Activated CD8-positive, alpha-beta memory T cell treated with anti-CD3 and anti-CD28 coated beads, Interleukin-2, amount 50 U/mL, for 48 hours (primary cell): ENCODE results near the gene BCKDHA.
A peak's percentile ranks its signal among the peaks of the same experiment; 100 is the strongest.
"Not testable (repeated sequence)": the region's sequence is repeated elsewhere in the genome, so short reads cannot be mapped to it uniquely, and the experiment has no call there.

ENCODE experiments used
- DNase-seq: peaks from one replicate; pipeline ENCODE4 v3.0.0-alpha.2; 2020

The BCKDHA gene

DNA sequence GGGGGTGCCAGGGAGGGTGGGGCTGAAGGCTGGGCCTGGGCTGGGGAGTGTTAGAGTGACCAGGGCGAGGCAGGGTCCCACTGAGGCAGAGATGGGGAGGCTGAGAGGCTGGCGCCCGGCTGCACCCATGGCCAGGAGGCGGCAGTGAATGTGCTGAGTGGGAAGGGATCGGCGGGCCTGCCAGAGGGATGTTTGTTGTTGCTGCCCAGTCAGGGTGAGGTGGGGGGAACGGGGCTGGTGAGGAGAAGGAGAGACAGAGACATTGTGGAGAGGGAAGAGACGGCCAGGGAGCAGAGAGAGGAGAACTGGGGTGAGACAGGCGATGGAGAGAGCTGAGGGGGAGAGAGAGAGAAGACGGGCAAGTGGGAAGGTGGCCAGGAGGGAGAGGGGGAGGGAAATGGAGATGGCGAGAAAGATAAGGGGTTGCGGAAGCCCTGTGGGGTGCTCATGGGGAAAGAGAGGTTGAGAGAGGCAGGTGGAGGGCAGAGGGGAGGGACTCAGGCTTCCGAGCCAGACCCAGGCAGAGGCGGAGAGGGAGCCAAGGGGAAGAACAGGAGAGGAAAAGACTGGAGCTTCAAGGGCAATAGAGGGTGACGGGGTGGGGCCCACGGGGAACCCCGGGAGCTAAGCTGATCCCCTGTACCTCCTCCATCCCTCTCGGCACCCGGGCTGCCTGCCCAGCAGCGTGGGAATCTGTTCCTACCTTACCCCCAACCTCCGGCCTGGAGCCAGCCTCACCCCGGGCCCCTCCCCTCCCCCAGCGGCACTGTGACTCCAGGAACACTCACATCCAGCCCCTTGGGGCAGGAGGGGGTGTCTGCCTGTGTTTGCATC lies 30.2 kb downstream of the BCKDHA start:
- DNase-seq = peak; percentile 61

DNA sequence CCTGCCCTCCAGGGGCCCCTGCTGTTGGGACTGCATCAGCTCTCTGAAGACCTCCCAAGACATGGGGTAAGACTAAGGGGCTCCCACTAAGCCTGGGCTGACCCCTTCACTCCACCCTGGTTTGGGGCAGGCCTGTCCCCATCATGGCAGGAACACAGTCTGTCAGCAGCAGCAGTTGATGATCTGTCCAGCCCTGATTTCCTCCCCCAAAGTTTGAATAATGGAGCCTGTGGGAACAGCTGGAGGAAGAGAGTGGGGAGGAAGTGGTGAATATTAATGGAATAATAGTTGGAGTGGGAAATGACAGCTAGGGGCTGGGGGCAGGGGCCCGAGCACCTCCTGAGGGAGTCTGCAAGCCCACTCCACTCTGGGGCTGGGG lies 30.9 kb downstream of the BCKDHA start:
- DNase-seq = no peak

DNA sequence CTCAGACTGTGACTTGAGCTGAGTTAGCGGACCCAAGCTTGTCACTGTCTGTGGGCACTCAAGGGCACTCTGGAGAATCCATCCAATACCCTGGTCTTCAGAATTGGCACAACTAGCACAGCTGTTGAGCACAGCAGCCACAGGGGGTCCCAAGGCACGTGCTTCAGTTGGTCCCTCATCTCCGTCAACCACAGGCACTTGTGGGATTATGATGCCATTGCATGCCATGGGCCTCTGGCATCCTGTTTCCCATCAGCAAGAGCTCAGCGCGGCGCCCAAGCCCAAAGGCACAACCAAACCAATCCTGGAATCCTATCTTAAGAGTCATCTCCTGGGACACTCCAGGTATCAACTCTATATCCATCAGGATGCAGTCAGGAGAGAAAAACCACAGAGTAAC lies 33.3 kb downstream of the BCKDHA start:
- DNase-seq = no peak

DNA sequence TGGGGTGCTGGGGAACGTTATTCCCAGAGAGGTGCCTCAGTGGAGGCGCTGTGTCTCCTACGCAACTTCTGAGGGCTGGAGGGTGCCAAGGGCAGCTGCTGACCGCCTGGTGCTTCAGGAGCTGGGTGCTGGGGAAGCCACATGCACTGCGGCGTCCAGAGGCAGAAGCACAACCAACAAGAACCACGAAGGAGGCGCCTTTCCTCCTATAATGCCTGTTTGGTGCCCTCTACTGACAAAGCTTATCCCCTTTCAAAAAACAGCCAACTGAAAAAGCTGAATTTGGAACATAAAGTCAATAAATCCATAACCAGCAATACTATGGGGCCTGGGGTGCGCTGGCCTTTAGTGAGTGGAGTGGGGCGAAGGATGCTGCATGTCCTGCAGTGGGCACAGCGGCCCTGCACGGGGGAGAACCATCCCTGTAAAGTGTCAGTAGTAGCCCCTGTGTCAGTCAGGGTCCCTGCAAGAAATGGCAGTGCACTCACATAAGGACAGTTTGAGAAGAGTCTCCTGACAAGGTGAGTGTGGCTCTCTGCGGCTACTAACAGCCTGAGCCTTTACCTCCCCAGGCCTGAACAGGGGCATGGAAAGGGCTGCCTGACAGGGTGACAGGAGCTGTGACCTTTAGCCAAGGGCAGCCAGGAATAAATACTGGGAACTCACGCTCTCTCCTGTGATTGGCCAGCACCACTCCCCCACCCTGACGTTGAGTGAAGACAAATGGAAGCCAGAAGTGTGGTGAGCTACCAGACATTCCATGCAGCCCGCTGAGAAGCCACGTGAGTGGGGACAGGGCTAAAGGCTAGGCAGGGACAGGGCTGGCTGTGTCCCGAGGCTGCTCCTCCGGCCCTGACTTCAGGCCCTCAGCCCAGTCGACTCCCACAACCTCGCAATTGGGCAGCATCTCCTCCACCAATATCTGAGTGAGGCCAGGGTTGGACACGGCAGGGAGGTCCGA lies 34.1 kb downstream of the BCKDHA start:
- DNase-seq = no peak

DNA sequence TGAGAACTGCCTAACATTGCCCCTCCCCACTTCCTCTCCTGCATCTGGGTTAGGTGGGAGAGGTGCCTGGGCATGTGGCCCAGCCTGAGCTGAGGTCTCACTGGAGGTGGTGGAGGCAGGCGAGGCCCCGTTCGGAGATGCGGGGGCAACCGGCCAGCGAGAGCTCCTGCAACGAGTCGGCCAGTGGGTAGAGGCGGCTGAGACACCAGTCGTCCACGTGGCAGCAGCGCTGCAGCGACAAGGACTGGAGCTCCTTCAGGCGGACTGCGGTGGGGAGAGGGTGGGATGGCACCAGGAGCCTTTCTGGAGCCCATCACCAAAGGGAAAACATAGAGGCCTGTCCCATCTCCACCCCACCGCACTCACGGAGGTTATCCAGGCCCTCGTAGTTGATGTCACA lies 35.6 kb downstream of the BCKDHA start:
- DNase-seq = no peak

DNA sequence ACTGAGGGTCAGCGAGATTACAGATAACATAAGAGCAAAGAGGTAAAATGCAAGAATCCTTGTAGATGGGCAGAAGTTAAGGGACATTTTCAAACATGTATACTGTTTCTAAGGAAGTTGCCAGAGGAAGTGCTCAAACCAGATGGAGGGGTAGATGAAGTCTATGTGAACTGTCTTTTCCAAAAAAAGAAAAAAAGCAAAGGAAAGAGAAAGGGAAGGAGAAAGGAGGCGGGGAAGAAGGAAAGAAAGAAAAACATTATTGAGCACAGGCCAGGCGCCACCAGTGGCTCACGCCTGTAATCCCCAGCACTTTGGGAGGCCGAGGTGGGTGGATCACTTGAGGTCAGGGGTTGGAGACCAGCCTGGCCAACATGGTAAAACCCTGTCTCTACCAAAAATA lies 36.8 kb downstream of the BCKDHA start:
- no peak for DNase-seq

DNA sequence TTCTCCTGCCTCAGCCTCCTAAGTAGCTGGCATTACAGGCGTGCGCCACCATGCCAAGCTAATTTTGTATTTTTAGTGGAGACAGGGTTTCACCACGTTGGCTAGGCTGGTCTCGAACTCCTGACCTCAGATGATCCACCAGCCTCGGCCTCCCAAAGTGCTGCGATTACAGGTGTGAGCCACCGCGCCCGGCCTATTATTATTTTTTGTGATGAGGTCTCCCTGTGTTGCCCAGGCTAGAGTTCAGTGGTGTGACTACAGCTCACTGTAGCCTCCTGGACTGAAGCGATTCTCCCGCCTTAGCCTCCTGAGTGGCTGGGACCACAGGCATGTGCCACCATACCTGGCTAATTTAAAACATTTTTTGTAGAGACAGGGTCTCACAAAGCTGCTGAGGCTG lies 37.8 kb downstream of the BCKDHA start:
- not testable (repeated sequence) for DNase-seq

DNA sequence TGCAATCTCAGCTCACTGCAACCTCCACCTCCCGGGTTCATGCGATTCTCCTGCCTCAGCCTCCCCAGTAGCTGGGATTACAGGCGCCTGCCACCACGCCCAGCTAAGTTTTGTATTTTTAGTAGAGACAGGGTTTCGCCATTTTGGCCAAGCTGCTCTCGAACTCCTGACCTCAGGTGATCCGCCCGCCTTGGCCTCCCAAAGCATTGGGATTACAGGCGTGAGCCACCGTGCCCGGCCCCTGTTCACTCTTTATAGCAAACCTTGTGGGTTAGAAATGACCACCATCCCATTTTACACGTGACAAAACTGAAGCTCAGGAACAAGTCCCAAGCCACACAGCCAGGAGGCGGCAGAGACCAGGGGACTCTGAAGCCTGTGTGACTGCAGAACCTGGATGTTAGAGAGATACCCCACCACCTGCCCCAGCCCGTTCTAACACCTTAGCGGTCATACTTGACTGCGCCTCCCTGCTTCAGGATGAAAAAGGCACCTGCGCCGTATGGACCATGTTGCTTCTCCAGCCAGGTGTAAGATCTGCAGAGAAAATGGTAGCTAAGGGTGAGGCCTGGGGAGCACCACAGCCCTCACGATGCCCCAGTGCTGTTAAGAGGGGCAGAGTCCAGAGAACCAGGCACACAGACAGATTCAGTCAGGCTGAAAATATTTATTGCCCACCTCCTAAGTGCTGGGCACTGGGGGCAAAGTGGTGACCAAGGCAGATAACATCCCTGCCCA lies 38.5 kb downstream of the BCKDHA start:
- no peak for DNase-seq

DNA sequence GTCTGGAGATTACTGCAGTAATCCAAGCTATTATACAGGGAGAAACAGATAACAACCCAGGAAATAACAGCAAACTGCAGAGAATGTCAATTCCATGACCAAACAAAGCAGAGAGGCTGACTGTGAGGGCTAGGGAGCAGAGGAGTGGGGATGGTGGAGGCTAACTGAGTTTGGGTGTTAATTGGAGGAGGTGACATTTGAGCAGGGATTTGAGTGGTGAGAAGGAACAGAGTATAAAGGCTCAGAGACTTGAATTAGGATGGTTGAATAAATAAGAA lies 39.0 kb downstream of the BCKDHA start:
- no peak for DNase-seq

DNA sequence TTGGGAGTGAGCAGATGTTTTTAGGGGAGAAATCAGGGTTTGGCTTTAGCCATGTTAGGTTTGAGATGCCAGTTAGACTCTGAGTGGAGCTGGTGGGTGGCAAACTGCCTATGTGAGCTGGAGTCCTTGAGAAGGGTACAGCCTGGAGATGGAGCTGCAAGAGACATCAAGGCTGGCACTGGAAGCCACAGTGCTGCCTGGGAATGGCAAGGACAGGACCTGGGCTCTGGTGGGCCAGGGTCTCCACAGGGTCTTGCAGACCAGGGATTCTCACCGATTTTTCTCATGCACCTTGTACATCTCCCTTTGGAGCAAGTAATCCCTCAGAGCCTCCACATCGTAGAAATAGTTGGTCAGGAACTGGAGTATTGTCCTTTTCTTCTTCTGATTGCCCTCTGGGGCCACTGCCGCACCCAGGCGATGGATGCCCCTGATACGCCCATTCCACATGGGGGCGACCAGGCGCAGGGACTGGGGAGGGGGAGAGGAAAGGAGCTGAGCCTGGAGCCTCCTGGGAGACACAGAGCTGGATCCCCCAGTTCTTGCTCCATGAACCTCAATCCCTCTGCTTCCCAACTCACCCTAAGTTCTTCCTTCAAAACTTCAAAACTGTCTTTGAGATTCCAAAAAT lies 40.4 kb downstream of the BCKDHA start:
- no peak for DNase-seq

DNA sequence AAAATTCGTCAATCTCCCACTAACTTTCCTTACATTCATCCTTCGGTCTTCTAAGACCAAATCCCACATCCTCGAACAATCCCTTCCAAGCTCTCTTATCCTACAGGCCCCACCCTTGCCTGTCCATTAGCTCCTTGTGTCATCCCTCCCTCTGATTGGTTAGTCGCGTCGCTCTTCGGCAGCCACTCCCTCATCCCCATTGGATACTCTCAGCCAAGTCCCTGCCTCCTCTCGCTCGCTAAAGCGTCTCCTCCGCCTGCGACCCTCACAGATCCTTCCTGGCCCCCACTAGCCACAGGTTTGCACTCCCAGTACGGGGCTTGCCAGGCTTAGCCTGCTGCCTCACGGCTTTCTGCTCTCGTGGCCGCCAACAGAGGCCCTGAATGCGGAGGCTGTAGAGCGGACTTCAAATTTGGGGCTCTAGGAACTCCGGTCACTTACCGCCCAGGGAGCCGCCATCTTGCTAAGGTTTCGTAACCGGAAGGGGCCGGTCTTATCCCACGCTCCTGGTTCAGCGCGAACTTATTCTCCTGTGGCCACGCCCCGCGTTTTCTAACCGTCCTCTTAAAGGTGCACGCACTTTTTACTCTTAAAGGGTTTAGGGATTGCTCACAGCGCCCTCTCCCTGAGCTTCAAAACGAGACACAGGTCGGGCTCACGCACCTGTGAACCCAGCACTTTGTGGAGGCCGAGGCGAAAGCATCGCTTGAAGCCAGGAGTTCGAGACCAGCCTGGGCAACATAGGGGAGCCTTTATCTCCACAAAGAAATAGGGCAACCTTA lies 42.0 kb downstream of the BCKDHA start, which contains the start of gene DMAC2:
DMAC2 (minus strand) TSS at position 472 of the 782 bp plus-strand sequence; CDS start at position 459, 13 bp downstream.
- peak; percentile 92 for DNase-seq

DNA sequence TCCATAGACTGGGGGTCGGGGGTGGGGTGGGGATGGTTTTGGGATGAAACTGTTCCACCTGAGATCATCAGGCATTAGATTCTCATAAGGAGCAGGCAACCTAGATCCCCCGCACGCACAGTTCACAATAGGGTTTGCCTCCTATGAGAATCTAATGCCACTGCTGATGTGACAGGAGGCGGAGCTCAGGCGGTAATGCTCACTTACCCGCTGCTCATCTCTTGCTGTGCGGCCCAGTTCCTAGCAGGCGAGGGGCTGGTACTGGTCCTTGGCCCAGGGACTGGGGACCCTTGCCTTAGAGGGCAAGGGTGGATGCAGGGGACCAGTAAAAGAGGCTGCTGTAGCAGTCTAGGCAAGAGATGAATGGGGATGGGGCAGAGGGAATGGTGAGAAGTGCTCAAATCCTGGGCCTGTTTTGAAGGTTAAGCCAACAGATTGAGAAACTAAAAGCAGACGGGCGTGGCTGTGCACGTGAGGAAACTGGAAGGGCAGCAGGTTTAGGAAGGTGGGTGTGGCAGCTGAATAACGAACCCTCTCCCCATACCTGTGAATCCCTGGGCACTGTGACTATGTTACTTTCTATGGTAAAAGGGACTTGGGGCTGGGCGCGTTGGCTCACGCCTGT lies 43.8 kb downstream of the BCKDHA start:
- peak; percentile 47 for DNase-seq

DNA sequence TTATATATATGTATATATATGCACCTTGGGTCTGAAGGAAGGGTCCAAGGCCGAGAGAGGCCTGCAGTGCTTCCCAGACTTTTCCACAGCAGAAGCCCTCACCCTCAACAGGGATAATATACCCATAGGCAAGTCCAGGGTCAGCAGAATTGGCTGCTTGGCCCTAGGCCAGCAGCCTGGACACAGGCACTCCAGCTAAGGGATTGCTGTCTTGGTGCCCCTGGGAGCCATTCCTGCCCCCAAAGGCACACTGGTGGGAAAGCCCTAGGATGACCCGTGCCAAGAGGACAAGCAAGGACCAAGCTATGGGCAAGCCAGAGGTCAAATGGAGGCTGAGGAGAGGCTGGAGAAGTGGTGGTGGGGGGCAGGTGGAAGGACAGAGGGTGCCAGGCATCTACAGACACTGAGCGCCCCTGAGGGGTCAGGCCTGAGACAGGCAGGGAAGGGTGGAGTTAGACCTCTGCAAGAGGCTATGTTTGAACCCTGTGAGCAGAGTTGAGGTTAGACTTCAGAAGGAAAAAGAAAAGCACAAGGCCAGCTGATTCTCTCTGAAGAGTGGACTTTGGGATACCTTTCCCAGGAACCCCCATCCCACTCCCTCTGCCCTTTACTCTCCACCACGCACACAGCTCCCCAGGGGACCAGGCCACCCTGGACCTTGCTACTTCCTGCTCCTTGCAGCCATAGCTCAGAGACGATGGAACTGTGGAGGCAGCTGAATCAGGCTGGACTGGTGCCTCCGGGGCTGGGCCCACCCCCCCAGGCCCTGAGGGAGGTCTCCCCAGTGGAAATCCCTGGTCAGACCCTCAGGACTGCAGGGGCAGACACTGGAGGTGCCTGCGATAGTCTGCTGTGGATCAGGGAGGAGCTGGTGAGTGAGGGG lies 45.1 kb downstream of the BCKDHA start, which contains the start of gene ERICH4:
ERICH4 (plus strand) TSS at position 684 of the 883 bp plus-strand sequence; CDS start at position 698, 14 bp downstream.
- peak; percentile 43 for DNase-seq

DNA sequence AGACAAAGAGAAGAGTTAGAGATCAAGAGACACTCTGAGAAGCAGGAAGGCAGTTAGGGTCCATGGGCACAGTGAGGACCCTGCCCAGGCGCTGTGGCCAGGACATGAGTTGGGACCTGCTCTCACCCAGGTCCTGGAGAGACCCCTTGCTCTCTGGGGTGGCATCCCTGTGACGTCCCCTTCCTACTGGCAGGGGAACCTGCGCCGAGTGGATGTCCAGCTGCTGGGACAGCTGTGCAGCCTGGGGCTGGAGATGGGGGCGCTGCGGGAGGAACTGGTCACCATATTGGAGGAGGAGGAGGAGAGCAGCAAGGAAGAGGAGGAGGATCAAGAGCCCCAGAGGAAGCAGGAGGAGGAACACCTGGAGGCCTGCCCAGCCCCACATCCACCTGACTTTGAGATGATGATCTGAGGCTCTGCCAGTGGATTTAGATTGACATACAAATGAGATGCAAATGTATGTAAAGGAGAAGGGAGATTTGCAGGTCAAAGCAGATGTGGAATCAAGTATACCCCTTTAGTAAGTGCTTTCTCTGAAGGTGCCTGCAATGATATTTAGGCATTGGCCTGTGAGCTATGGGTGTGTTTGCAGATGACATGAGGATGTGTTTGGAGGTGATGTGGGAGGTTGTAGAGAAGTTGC lies 46.3 kb downstream of the BCKDHA start:
- DNase-seq = peak; percentile 46

DNA sequence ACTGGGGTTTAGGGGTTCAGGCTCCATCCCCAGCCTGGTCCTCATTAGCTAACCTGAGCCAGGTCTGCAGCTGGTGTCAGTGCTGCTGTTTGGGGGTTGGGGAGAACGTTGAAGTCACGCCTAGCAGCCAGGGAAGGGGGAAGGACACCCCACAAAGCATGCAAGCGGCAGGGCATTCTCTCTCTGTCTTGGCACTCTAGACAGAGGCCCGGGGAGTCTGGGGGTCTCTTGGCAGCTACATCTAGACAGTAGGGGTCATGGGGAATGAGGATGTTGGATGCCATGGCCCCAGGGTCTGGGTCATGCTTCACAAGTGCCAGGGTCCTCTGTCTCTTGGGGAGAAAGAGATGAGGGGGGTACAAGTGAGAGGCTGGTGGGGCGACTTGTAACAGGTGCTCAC lies 48.0 kb downstream of the BCKDHA start:
- peak; percentile 39 for DNase-seq

DNA sequence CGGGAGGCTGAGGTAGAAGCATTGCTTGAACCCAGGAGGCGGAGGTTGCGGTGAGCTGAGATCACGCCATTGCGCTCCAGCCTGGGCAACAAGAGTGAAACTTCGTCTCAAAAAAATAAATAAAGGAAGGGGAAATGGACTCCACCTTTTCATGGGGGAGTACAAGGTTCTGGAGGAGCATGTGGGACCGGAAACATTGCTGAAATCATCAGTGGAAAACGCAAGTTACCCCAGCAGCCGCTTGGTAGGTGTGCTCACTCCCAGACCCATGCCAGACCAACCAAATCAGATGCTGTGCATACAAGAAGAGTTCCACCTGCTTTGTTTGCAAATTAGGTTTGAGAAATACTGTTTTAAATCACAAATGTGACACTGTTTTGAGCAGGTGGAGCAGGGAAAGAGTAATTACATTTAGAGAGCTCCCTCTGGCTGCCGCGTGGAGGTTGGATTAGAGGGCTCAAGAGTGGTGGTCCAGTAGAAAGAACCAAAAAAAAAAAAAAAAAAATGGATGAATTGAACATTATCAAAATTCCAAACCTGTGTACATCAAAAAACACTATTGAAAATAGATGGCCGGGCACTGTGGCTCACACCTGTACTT lies 50.2 kb downstream of the BCKDHA start:
- DNase-seq = no peak

DNA sequence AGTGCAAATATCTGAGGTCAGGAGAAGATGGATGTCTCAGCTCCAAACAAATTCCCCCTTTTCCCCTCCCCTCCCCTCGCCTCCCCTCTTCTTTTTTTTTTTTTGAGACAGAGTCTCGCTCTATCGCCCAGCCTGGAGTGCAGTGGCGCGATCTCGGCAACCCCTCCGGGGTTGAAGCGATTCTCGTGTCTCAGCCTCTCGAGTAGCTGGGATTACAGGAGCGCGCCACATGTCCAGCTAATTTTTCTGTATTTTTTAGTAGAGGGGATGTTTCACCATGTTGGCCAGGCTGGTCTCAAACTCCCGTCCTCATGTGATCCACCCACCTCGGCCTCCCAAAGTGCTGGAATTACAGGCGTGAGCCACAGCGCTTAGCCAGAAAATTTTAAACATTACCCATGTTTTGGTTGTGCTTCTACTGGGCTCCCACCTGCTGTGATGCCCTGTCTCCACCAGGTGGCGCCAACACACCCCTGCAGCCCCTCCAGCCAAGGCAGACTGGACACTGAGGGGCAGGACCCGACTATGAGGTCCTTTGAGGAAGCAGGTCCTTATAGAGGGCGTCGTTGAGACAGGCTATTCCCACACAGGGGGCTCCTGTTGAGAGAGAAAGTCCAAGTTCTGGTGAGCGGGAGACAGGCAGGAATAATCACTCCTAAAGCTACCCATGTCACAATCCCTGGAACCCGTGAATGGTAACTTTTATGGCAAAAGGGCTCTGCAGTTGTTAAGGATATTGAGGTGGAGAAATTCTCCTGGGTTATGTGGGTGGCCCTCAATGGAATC lies 51.7 kb downstream of the BCKDHA start:
- DNase-seq = peak; percentile 88

DNA sequence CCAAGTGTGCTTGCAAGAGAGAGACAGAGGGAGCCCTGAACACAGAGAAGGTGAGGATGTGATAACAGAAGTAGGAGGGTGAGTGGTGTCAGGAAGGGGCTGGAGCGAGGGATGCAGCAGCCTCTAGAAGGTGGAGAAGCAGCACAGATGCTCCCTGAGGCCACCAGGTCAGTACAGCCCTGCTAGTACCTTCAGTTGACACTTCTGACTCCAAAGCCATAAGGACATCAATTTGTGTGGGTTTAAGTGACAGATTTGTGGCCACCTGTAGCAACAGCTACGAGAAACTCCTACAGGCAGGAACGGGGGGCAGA lies 52.2 kb downstream of the BCKDHA start:
- no peak for DNase-seq
